Stimulated activated CD4-positive, alpha-beta T cell treated with anti-CD3 and anti-CD28 coated beads, TNF-alpha, amount 100 ng/mL, for 24 hours (primary cell): Measurements from ENCODE around the gene EWSR1.

ENCODE experiments used
- DNase-seq, 3 experiments: peaks; one replicate each; pipeline ENCODE4 v3.0.0-alpha.2; 2020; ENCODE audit warnings: low read depth in 3 of 3

The EWSR1 gene

GRCh38 chr22:29268511-29269229 is 602 bp downstream of the EWSR1 start:
- peak in 2 of 3 experiments; percentile 22 for DNase-seq

GRCh38 chr22:29269230-29269604 is 1.1 kb downstream of the EWSR1 start:
- no peak for DNase-seq

DNA sequence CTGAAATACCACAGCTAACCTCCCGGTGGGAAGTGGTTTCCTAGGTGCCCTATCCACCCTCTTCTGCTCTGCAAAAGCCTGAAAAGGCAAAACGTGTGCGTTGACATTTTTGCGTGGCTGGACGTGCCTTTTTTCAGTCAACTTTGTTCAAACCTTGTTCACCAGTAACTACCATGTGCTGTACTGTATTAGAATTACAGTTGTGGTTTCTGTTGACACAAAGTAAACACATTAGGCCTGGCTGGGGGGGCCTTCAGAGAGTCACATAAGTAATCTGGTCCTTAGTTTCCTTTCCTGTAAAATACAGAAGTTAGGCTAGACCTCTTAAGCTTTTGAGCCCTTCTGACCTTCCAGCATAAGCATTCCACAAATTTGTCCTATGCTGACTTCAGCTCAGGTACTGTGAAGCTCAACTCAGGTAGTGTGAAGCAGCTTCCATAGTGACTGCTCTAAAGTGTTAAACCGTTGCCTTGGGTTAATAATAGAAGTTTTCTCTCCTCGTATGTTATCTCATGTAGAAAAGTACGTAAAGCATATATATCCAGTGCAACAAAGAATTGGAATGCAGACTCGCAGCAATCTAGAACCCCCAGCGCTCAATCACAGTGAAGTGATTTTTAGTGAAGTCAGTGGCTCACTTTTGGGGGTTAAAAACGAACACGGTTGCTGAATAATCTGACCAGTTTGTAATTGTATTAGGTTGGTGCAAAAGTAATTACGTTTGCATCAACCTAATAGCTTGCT is 1.8 kb downstream of the EWSR1 start:
- DNase-seq, result no peak

DNA sequence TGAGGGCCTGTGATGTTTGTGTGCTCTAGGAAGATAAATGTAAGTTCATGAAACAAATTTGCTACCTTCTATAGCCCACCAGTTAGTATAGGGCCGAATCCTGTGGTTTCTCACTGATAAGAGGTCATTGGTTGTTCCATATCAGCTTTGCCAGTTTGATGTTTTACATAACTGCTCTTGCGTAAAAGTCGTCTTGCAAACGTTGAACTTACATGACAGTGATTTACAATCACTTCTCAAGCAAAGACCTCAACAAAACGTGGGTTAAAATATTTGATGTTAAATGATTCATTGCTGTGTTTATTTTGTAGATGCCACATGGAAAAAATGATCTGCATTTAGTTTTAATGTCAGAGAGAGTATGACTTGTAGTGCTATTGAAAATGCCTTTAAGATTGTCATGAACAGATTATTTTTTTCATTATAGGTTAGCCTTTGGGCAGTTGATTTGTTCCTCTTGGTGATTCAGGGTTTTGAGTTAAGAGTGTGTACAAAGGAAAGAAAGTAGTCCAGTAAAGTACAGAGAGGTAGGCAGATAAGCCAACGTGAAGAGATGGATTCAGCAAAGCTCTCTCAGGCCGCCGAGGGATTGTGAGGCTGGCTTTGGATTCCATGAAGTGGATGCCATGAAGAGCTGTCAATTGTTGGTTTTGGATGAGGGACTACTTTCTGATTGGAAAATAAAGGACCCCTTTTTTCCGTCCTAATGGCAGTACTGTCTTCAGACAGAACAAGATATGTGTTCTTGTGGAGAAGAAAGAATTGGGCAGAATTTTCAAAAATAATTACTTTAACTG is 2.6 kb downstream of the EWSR1 start:
- DNase-seq, result no peak

GRCh38 chr22:29272624-29273023 is 4.6 kb downstream of the EWSR1 start:
- DNase-seq, result no peak

- DNase-seq, result no peak
These were observed 7.1 kb downstream of the EWSR1 start for GRCh38 chr22:29275167-29275566.

DNA sequence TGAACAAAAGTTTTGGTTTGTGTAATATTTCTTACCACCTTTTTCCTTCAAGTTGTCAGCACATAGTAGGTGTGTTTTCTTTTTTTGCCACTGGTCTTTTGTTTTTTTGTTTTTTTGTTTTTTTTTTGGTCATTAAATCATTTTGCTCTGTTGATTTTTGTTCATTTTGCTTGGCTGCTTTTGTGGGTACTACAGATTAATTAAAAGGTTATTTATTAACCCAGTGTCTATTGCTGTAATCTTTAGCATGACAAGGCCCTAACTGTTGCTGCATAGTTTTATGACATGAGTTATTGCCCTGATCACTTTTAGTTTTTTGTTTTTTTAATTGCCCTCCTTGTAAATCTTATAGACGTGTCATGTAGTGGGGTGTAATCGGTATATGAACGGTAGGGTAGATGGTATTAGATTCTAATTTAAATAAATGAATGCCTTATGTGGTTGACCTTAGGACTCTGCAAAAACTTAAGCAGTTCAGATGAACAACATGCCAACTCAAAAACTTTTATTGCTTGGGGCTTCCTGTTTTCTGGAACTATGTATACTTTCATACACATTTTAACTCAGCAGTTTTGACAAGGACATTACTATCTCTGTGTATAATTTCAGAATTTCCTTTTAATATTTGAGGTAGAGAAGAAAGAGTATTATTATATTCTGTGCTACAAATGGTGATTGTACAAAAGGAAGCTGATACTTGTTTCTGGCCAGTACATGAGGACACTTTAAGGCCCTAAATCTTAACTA is 7.9 kb downstream of the EWSR1 start:
- DNase-seq, result no peak

GRCh38 chr22:29277927-29278326 is 9.9 kb downstream of the EWSR1 start:
- DNase-seq, result no peak

- no peak for DNase-seq
These were observed 16.1 kb downstream of the EWSR1 start for GRCh38 chr22:29284196-29284595.

GRCh38 chr22:29288837-29289236 is 20.8 kb downstream of the EWSR1 start:
- no peak for DNase-seq

DNA sequence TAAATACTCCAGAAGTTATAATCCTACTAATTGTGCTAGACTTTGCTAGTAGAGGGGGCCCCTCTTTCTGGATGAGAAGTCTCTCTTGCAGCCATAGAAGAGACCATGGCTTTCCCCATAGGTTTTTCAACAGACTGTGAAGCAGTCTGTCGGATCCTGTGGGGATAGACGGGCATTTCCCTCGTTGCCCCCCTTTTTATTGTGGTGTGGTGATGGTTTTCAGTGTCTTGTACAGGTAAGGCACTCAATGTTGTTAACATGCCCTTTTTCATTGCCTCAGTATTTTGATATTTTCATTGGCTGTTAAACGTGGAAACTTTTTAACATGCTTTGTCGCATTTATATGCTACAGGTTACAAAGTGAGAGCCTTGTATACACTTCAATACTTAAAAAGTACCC is 22.0 kb downstream of the EWSR1 start:
- DNase-seq, result no peak

- no peak for DNase-seq
These were observed 23.1 kb downstream of the EWSR1 start for GRCh38 chr22:29291215-29291614.

- DNase-seq, result no peak
These were observed 24.3 kb downstream of the EWSR1 start for GRCh38 chr22:29292379-29292778.

DNA sequence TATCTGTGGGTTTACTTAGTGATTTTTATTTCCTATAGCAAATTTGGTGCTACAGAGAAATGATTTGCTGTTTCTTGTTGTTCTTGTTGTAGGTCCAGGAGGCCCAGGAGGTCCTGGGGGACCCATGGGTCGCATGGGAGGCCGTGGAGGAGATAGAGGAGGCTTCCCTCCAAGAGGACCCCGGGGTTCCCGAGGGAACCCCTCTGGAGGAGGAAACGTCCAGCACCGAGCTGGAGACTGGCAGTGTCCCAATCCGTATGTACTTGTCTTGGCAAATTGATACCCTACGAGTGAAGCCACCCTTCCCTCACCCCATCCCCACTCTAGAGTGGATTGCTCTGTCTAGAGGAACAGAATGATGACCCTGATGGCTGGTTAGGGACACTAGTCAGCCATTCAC is 30.6 kb downstream of the EWSR1 start:
- DNase-seq, result no peak

GRCh38 chr22:29299136-29299900 is 31.2 kb downstream of the EWSR1 start:
- no peak for DNase-seq

GRCh38 chr22:29300467-29300806 is 32.4 kb downstream of the EWSR1 start:
- DNase-seq, result no peak

DNA sequence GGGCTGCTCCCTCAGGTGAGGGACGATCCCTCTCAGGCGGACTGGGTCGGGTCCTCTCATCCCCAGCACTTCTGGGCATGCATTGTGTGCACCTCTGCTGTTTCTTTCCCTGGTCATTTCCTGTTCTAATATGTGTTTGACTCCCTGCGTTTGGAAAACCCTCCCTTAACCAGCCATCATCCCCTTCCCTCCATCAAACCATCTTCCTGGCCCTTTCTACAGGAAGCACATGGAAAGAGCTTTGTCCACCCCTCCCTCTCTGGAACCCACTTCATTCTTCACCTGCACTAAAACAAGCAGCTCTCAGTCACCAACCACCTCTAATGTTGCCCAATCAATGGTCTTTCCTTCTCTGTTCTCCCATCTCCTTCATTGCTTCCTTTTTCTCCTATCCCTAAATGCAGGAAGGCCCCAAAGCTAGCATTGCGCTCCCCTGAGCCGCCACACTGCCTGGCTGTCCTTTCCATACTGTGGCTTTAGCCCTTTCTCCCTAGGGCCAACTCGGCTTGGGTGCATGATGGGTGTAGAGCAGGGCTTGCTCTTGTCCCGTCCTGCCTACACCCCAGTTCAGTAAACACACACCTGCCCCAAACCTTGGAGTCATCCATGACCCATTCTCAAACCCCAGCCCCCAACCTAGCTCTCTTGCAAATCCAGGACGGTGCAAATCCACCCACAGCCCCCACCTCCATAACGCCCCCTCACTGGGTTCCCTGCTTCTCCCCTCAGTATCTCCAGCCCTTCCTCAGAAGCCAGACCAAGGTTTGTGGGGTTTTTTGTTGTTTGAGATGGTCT is 32.9 kb downstream of the EWSR1 start:
- no peak for DNase-seq

DNA sequence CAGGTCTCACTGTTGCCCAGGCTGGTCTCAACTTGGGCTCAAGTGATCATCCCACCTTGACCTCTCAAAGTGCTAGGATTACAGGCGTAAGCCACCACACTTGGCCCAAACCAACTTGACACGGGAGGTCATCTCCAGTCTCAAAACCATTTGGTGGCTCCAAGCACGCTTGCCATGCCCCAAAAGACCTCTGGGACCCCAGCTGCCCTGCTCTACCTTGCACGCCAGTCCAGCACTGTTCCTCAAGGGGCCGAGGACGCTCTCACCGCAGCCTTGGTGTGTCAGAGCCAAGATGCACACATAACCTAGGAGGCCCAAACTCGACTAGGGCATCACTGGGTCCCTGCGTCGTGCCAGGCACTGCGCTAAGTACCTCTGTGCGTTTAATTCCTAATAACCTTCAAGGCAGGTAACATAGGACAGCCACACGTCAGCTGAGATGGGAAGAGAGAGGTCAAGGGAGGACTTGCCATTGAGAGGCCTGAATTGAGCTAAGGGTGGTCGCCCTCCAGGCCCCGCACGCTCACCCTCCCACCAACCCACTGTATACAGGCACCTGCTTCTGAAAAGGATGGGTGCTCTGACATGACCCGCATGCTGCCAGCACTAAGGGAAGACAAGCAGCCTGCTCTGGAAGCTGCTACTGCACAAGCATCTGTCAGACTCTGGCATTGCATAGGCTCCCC is 33.8 kb downstream of the EWSR1 start:
- no peak for DNase-seq

DNA sequence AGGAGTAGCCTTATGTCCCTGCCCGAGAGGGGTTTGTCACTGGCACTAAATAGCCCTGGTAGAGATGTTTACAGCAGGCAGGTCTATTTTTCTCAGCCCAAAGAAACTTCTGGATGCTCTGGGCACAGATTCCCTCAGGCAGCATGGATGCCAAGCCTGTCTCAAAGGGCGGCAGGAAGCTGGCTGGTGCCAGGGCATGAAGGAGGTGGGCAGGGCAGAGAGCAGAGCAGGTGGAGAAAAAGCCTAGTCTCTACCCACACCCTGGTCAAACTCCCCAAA is 34.3 kb downstream of the EWSR1 start:
- DNase-seq, result no peak
